ENCODE results near the gene FLOT1. TPM values are rescaled to one million over a fixed set of nuclear protein-coding genes. Genes with fewer than 3 reads are reported as not detected.

FLOT1 gene
- total and polyA plus RNA-seq, 2 of the 13 experiments (the other 11 are each of a cell fraction or from before 2014, with no cell fraction given): 82.3 to 130 TPM

- TF ChIP-seq HIVEP1 (CRISPR knock-in tag; IDR thresholded peaks at IDR 0.05) (0 out of 2 replicates have a peak, but pooled peaks have one; percentile 61), CCDC6 (CRISPR knock-in tag; IDR thresholded peaks at IDR 0.05) (no peak), ZFY (CRISPR knock-in tag; IDR thresholded peaks at IDR 0.05) (peak; percentile 68), E2F1 (CRISPR knock-in tag; IDR thresholded peaks at IDR 0.05) (peak; percentile 59), ZNF704 (CRISPR knock-in tag; IDR thresholded peaks at IDR 0.05; ENCODE audit: borderline replicate concordance) (0 out of 2 replicates have a peak, but pooled peaks have one; percentile 40), ETV5 (CRISPR knock-in tag; IDR thresholded peaks at IDR 0.05; ENCODE audit: borderline replicate concordance) (peak; percentile 94), SRSF1 (optimal IDR thresholded peaks at IDR 0.05; ENCODE audit: low read depth, low read length) (peak; percentile 80), KMT2B (CRISPR knock-in tag; IDR thresholded peaks at IDR 0.05) (no peak; the same call in 1 of the 2 replicates), ETS1 (CRISPR knock-in tag; IDR thresholded peaks at IDR 0.05) (0 out of 2 replicates have a peak, but pooled peaks have one; percentile 33), KDM2A (CRISPR knock-in tag; IDR thresholded peaks at IDR 0.05; ENCODE audit: borderline replicate concordance, low read depth) (peak; percentile 85), ARNT2 (CRISPR knock-in tag; IDR thresholded peaks at IDR 0.05; ENCODE audit: low read depth) (peak; percentile 60; the same call in 1 of the 2 replicates), ZNF749 (CRISPR knock-in tag; IDR thresholded peaks at IDR 0.05; ENCODE audit: borderline replicate concordance) (peak; percentile 68; the same call in 1 of the 2 replicates), BCL3 (CRISPR knock-in tag; IDR thresholded peaks at IDR 0.05) (0 out of 2 replicates have a peak, but pooled peaks have one; percentile 21), SCMH1 (CRISPR knock-in tag; IDR thresholded peaks at IDR 0.05; ENCODE audit: borderline replicate concordance) (no peak), MZF1 (CRISPR knock-in tag; IDR thresholded peaks at IDR 0.05; ENCODE audit: borderline replicate concordance) (no peak), ZNF256 (CRISPR knock-in tag; conservative IDR thresholded peaks at IDR 0.05) (0 out of 2 replicates have a peak, but pooled peaks have one; percentile 65), ZBTB7B (CRISPR knock-in tag; IDR thresholded peaks at IDR 0.05) (0 out of 2 replicates have a peak, but pooled peaks have one; percentile 21), CBX5 (CRISPR knock-in tag; IDR thresholded peaks at IDR 0.05; ENCODE audit: borderline replicate concordance) (peak; percentile 77; the same call in 1 of the 2 replicates), ZNF367 (CRISPR knock-in tag; IDR thresholded peaks at IDR 0.05; ENCODE audit: borderline replicate concordance) (no peak), GATAD2A (CRISPR knock-in tag; IDR thresholded peaks at IDR 0.05) (peak; percentile 30; the same call in 1 of the 2 replicates), NONO (IDR thresholded peaks at IDR 0.05) (no peak), NONO (CRISPR knock-in tag; conservative IDR thresholded peaks at IDR 0.05) (peak; percentile 76)
Measured at GRCh38 chr6:30690403-30691207, 51.9 kb downstream of the FLOT1 start, which contains the start of gene NRM (continued).
